ENCODE measurements around the gene TTL. TPM values are rescaled to one million over a fixed set of nuclear protein-coding genes. Genes with fewer than 3 reads are reported as not detected.

TTL gene
- polyA plus RNA-seq, 1 of the 3 experiments (the other 2 are of a cell fraction) = 15.4 TPM

DNA sequence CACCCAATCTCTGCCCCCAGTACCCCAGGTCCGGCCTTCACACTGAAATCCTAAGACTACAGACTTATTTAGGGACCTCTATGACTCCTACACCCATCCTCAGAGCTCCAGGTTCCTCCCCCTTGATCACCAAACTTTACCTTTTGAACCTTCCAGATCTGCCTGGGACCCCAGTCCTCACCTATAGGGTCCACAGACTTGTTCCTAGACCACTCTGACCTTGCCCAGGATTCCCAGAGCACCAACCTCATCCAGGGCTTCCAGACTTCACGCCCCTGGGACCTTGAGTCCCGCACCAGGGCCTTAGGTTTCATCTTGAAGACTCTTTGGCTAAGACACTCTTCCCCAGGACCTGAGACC, 102.9 kb downstream of the TTL start:
- H3K27ac ChIP-seq (ENCODE audit: low read depth in 2 of 2, low read length in 1 of 2) = peak overlapping the region; percentile 97 to 98
- H3F3A ChIP-seq (replicated peaks; ENCODE audit: insufficient read depth) = peaks cover 19% of the 10 kb centered on the region
- CTCF ChIA-PET = interaction anchor here (1.0 to 3.7 kb wide), 4 partner anchors 15 to 463 kb away, joined by 5 to 28 read pairs (median 12); no protein-coding TSS in a partner anchor
- H4K20me1 ChIP-seq (ENCODE audit: insufficient read depth) = no peaks in the 10 kb centered on the region
- H3K9me3 ChIP-seq = no peaks in the 10 kb centered on the region
- WGBS (ENCODE audit: low lambda C conversion rate) = 60% methylated on average over 3 of the region's 3 CpGs
- POLR2A ChIA-PET = interaction anchor here (0.6 to 1.4 kb wide), 4 partner anchors 15 to 530 kb away, joined by 3 to 5 read pairs (median 3); partner anchors contain the start of gene TMEM87B
- TF ChIP-seq ELF1 (IDR thresholded peaks at IDR 0.05) (no peak), POLR2AphosphoS5 (IDR thresholded peaks at IDR 0.05; ENCODE audit: low read depth, low read length) (peak; percentile 17; the same call in 1 of the 2 replicates)
- peak overlapping the region; percentile 93 for H2AFZ ChIP-seq (ENCODE audit: low read depth)
- H3K9ac ChIP-seq = peak overlapping the region; percentile 90
- H3K79me2 ChIP-seq (ENCODE audit: insufficient read depth) = peaks cover 11% of the 10 kb centered on the region
- peak overlapping the region; percentile 89 for H3K4me2 ChIP-seq
- DNase-seq = no peak
- peaks cover 10 to 18% of the 10 kb centered on the region in 2 experiments for H3K36me3 ChIP-seq (replicated peaks in 1 of 2; ENCODE audit: control insufficient read depth in 1 of 2, insufficient read depth in 2 of 2, low read length in 1 of 2)
- H3K9me2 ChIP-seq = no peaks in the 10 kb centered on the region
- no peaks in the 10 kb centered on the region for H3K27me3 ChIP-seq (ENCODE audit: insufficient read depth)
- H3K4me3 ChIP-seq (ENCODE audit: low read depth in 2 of 2, low read length in 1 of 2) = peak overlapping the region; percentile 78 to 83
- peaks cover 8 to 31% of the 10 kb centered on the region in 2 experiments; a peak in 3 of 4 replicates for H3K4me1 ChIP-seq (ENCODE audit: control insufficient read depth in 1 of 2, insufficient read depth in 2 of 2, low read depth in 1 of 2, low read length in 1 of 2)

- peaks cover 10 to 18% of the 10 kb centered on the region in 2 experiments for H3K36me3 ChIP-seq (replicated peaks in 1 of 2; ENCODE audit: control insufficient read depth in 1 of 2, insufficient read depth in 2 of 2, low read length in 1 of 2)
- H2AFZ ChIP-seq (ENCODE audit: low read depth) = no peak overlapping the region
- TF ChIP-seq POLR2AphosphoS5 (IDR thresholded peaks at IDR 0.05; ENCODE audit: low read depth, low read length) (no peak), USF2 (IDR thresholded peaks at IDR 0.05; ENCODE audit: borderline replicate concordance, low read depth, low read length) (no peak)
- WGBS (ENCODE audit: low lambda C conversion rate) = 100% methylated on average over 3 of the region's 3 CpGs
- ChIA-PET POLR2A (interaction anchor here (1.1 to 1.4 kb wide), 2 partner anchors 144 to 530 kb away, joined by 3 read pairs; partner anchors contain the start of gene TMEM87B), CTCF (interaction anchor here (1.0 to 3.7 kb wide), 3 partner anchors 15 to 464 kb away, joined by 5 to 28 read pairs (median 6); no protein-coding TSS in a partner anchor)
- peaks cover 11% of the 10 kb centered on the region for H3K79me2 ChIP-seq (ENCODE audit: insufficient read depth)
- H3K4me1 ChIP-seq (ENCODE audit: control insufficient read depth in 1 of 2, insufficient read depth in 2 of 2, low read depth in 1 of 2, low read length in 1 of 2) = peaks cover 8 to 31% of the 10 kb centered on the region in 2 experiments; a peak in 3 of 4 replicates
- H3K4me2 ChIP-seq = peak overlapping the region; percentile 89
- H3K9me3 ChIP-seq = no peaks in the 10 kb centered on the region
- H3K27ac ChIP-seq (ENCODE audit: low read depth in 2 of 2, low read length in 1 of 2) = peak overlapping the region; percentile 97 to 98
- H3K27me3 ChIP-seq (ENCODE audit: insufficient read depth) = no peaks in the 10 kb centered on the region
- peak overlapping the region; percentile 78 to 83 for H3K4me3 ChIP-seq (ENCODE audit: low read depth in 2 of 2, low read length in 1 of 2)
- H4K20me1 ChIP-seq (ENCODE audit: insufficient read depth) = no peaks in the 10 kb centered on the region
- peaks cover 18% of the 10 kb centered on the region for H3F3A ChIP-seq (replicated peaks; ENCODE audit: insufficient read depth)
- peak overlapping the region; percentile 90 for H3K9ac ChIP-seq
- no peak for DNase-seq
- H3K9me2 ChIP-seq = no peaks in the 10 kb centered on the region
Measured at GRCh38 chr2:112585400-112585799, 103.4 kb downstream of the TTL start.

GRCh38 chr2:112585873-112586464, 104.0 kb downstream of the TTL start:
- DNase-seq = no peak
- Histone ChIP-seq H2AFZ (ENCODE audit: low read depth) (no peak overlapping the region), H3K27me3 (ENCODE audit: insufficient read depth) (no peaks in the 10 kb centered on the region), H3K4me2 (no peak overlapping the region; the same call in 1 of the 2 replicates), H3K9me3 (no peaks in the 10 kb centered on the region), H4K20me1 (ENCODE audit: insufficient read depth) (no peaks in the 10 kb centered on the region), H3K9me2 (no peaks in the 10 kb centered on the region), H3K9ac (no peak overlapping the region), H3K27ac (ENCODE audit: low read depth in 2 of 2, low read length in 1 of 2) (no peak overlapping the region; a peak in 1 of 4 replicates), H3K4me1 (ENCODE audit: control insufficient read depth in 1 of 2, insufficient read depth in 2 of 2, low read depth in 1 of 2, low read length in 1 of 2) (peaks cover 8 to 31% of the 10 kb centered on the region in 2 experiments; a peak in 3 of 4 replicates), H3F3A (replicated peaks; ENCODE audit: insufficient read depth) (peaks cover 18% of the 10 kb centered on the region), H3K79me2 (ENCODE audit: insufficient read depth) (peaks cover 11% of the 10 kb centered on the region), H3K4me3 (ENCODE audit: low read depth in 2 of 2, low read length in 1 of 2) (no peak overlapping the region), H3K36me3 (replicated peaks in 1 of 2; ENCODE audit: control insufficient read depth in 1 of 2, insufficient read depth in 2 of 2, low read length in 1 of 2) (peaks cover 10 to 18% of the 10 kb centered on the region in 2 experiments)
- TF ChIP-seq RCOR1 (IDR thresholded peaks at IDR 0.05; ENCODE audit: low read length) = no peak
- no peak for TF ChIP-seq MEF2A (IDR thresholded peaks at IDR 0.05; ENCODE audit: borderline replicate concordance, low read depth)
- TF ChIP-seq, protein P1, sequence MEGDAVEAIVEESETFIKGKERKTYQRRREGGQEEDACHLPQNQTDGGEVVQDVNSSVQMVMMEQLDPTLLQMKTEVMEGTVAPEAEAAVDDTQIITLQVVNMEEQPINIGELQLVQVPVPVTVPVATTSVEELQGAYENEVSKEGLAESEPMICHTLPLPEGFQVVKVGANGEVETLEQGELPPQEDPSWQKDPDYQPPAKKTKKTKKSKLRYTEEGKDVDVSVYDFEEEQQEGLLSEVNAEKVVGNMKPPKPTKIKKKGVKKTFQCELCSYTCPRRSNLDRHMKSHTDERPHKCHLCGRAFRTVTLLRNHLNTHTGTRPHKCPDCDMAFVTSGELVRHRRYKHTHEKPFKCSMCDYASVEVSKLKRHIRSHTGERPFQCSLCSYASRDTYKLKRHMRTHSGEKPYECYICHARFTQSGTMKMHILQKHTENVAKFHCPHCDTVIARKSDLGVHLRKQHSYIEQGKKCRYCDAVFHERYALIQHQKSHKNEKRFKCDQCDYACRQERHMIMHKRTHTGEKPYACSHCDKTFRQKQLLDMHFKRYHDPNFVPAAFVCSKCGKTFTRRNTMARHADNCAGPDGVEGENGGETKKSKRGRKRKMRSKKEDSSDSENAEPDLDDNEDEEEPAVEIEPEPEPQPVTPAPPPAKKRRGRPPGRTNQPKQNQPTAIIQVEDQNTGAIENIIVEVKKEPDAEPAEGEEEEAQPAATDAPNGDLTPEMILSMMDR (IDR thresholded peaks at IDR 0.05) = no peak
- no peak for TF ChIP-seq RFX5 (IDR thresholded peaks at IDR 0.05; ENCODE audit: low read length)
- TF ChIP-seq YY1 (IDR thresholded peaks at IDR 0.05; ENCODE audit: low read depth) = no peak
- TF ChIP-seq TAF1 (IDR thresholded peaks at IDR 0.05; ENCODE audit: borderline replicate concordance, low read depth, low read length) = no peak
- no peak for TF ChIP-seq USF1 (IDR thresholded peaks at IDR 0.05; ENCODE audit: borderline replicate concordance, low read depth)
- POLR2A ChIA-PET = interaction anchor here (1.1 kb wide), 1 partner anchor 531 kb away, joined by 3 read pairs; the partner anchor contains the start of gene TMEM87B
- 94% methylated on average over 12 of the region's 18 CpGs for WGBS (ENCODE audit: low lambda C conversion rate)
- CTCF ChIA-PET = interaction anchor here (1.6 to 3.7 kb wide), 2 partner anchors 14 to 464 kb away, joined by 6 to 28 read pairs; no protein-coding TSS in a partner anchor

All from SK-N-SH (cell line).